ENCODE results near the gene HMG20B. TPM values are rescaled to one million over a fixed set of nuclear protein-coding genes. Genes with fewer than 3 reads are reported as not detected.

HMG20B gene
- polyA plus RNA-seq, 1 of the 3 experiments (the other 2 are of a cell fraction) = 92.0 TPM

GRCh38 chr19:3532154-3532786 lies 40.5 kb upstream of the HMG20B start:
- no peak for DNase-seq
- Histone ChIP-seq H3K9me2 (no peaks in the 10 kb centered on the region), H3K4me1 (ENCODE audit: control insufficient read depth in 1 of 2, insufficient read depth in 2 of 2, low read depth in 1 of 2, low read length in 1 of 2) (no peaks in the 10 kb centered on the region; a peak in 1 of 4 replicates), H3K4me2 (no peak overlapping the region), H2AFZ (ENCODE audit: low read depth) (no peak overlapping the region), H3K9ac (no peak overlapping the region), H3K27me3 (ENCODE audit: insufficient read depth) (no peaks in the 10 kb centered on the region), H3K36me3 (replicated peaks in 1 of 2; ENCODE audit: control insufficient read depth in 1 of 2, insufficient read depth in 2 of 2, low read length in 1 of 2) (peaks cover under 1 to 52% of the 10 kb centered on the region in 2 experiments), H4K20me1 (ENCODE audit: insufficient read depth) (peaks cover 9% of the 10 kb centered on the region), H3K4me3 (ENCODE audit: low read depth in 2 of 2, low read length in 1 of 2) (no peak overlapping the region), H3F3A (replicated peaks; ENCODE audit: insufficient read depth) (no peaks in the 10 kb centered on the region), H3K79me2 (ENCODE audit: insufficient read depth) (no peaks in the 10 kb centered on the region), H3K9me3 (no peaks in the 10 kb centered on the region), H3K27ac (ENCODE audit: low read depth in 2 of 2, low read length in 1 of 2) (no peak overlapping the region)
- TF ChIP-seq FOSL2 (IDR thresholded peaks at IDR 0.05; ENCODE audit: borderline replicate concordance, low read depth) = no peak
- TF ChIP-seq JUND (IDR thresholded peaks at IDR 0.05) = no peak
- TF ChIP-seq CHD2 (IDR thresholded peaks at IDR 0.05; ENCODE audit: low read length, partially characterized antibody) = no peak
- no peak for TF ChIP-seq RFX5 (IDR thresholded peaks at IDR 0.05; ENCODE audit: low read length)
- TF ChIP-seq USF2 (IDR thresholded peaks at IDR 0.05; ENCODE audit: borderline replicate concordance, low read depth, low read length) = no peak
- TF ChIP-seq TEAD4 (IDR thresholded peaks at IDR 0.05; ENCODE audit: borderline replicate concordance, insufficient read depth) = no peak
- no peak for TF ChIP-seq RXRA (IDR thresholded peaks at IDR 0.05; ENCODE audit: borderline replicate concordance, low read depth)
- TF ChIP-seq ELF1 (IDR thresholded peaks at IDR 0.05) = no peak
- TF ChIP-seq FOXJ3 (CRISPR knock-in tag; IDR thresholded peaks at IDR 0.05) = no peak
- no peak for TF ChIP-seq YY1 (IDR thresholded peaks at IDR 0.05; ENCODE audit: low read depth)
- TF ChIP-seq PBX3 (IDR thresholded peaks at IDR 0.05) = no peak
- no peak for TF ChIP-seq ZBTB33 (IDR thresholded peaks at IDR 0.05; ENCODE audit: borderline replicate concordance, low read depth)
- no peak for TF ChIP-seq EP300 (IDR thresholded peaks at IDR 0.05; ENCODE audit: borderline replicate concordance in 1 of 2, low read depth in 1 of 2, low read length in 1 of 2)
- TF ChIP-seq GATA2 (CRISPR knock-in tag; IDR thresholded peaks at IDR 0.05) = no peak
- TF ChIP-seq RAD21 (IDR thresholded peaks at IDR 0.05; ENCODE audit: low read length) = no peak
- TF ChIP-seq CTCF (IDR thresholded peaks at IDR 0.05) = no peak
- TF ChIP-seq SIN3A (IDR thresholded peaks at IDR 0.05; ENCODE audit: borderline replicate concordance, low read depth, low read length) = no peak
- no peak for TF ChIP-seq TCF12 (IDR thresholded peaks at IDR 0.05)
- no peak for TF ChIP-seq POLR2AphosphoS5 (IDR thresholded peaks at IDR 0.05; ENCODE audit: low read depth, low read length)
- no peak for TF ChIP-seq REST (IDR thresholded peaks at IDR 0.05; ENCODE audit: low read depth, low read length)
- ChIA-PET CTCF (interaction anchor here (1.2 to 1.4 kb wide), 2 partner anchors 13 to 54 kb away, joined by 3 to 6 read pairs; no protein-coding TSS in a partner anchor), POLR2A (no interaction called here)
- 93% methylated on average over 12 of the region's 33 CpGs for WGBS (ENCODE audit: low lambda C conversion rate)
